HG02884 (cell line): ENCODE measurements around the gene SNX13.

Experiments used
- ATAC-seq: cut with Tn5 transposase; IDR thresholded peaks from one replicate; pipeline ENCODE4 v1.9.1; 2021; ENCODE audit warnings: mild to moderate bottlenecking, moderate library complexity; ENCODE audit not compliant: unreplicated experiment

Gene SNX13

DNA sequence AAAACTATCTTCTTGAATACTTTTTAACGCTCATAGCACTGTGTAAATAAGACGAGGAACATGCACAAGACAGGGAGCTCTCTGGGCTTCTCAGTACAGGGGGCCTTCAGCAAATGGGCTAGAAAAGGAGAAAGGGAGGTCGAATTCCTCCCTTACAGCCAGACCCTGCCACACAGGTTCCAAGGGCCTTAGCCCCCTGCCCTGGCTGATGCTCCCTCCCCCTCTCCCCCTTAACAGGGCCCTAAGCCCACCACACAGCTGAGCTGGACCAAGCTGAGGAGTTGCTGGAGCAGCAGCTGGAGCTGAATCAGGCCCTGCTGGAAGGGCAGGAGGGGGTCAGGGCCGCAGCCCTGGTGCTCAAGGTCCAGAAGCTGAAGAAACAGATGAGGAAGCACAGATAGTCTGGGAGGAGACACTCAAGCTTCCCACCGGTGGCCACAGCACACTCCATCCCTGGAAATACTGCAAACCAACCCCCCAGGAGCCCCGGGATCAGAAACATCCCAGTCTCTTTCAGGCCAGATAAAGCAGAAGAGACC is 153.9 kb downstream of the SNX13 start:
- ATAC-seq = no peak

DNA sequence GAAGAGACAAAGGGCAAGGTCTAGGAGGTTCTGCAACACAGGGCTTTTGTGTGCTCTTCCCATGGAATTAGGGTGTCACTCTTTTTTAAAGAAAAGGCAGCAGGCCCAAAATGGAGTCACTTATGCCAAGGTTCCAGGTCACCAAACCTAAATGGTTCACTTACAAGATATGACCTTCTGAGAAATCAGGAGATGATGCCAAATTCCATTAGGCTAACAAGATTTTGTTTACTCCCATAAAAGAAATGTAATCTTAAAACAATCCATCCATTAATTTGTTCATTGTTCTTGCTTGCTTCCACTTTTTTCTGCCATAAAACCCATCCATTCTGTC is 158.1 kb downstream of the SNX13 start:
- ATAC-seq = no peak

- no peak for ATAC-seq
These were observed 158.6 kb downstream of the SNX13 start for GRCh38 chr7:17781491-17782215.

DNA sequence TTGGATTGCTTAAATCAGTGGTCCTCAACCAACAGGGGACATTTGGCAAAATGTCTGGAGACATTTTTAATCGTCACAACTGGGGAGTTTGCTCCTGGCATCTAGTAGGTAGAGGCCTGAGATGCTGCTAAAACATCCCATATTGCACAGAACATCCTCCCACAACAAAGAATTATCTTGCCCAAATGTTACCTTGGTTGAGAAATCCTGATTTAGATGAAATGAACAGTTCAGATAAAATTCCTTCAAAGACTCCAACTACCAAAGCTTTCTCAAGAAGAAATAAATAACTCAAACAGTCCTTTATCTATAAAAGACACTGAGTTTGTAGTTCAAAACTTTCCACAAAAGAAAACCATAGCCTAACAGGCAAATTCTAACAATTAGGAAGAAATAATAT is 160.9 kb downstream of the SNX13 start:
- ATAC-seq = no peak

GRCh38 chr7:17774716-17775288 is 165.5 kb downstream of the SNX13 start:
- ATAC-seq = no peak

DNA sequence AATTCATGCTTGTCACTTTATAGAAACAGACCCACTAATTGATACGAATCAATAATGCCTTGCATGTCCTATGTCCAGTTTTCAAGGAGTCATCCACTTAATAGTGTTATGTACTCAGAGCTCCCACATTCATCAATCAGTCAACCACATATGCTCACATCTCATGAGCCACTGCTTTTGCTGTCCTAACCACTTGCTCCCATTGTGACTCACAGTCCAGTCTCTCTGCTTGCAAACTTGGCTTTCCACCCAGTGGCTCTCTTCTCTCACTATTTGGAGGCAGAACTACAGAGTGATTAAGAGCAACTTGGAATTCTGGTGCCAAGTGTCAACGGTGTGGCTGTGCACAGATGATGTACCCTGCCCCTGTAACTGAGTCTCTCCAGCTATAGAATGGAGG is 166.0 kb downstream of the SNX13 start:
- ATAC-seq = no peak

- ATAC-seq = no peak
These were observed 167.0 kb downstream of the SNX13 start for GRCh38 chr7:17773289-17773626.

DNA sequence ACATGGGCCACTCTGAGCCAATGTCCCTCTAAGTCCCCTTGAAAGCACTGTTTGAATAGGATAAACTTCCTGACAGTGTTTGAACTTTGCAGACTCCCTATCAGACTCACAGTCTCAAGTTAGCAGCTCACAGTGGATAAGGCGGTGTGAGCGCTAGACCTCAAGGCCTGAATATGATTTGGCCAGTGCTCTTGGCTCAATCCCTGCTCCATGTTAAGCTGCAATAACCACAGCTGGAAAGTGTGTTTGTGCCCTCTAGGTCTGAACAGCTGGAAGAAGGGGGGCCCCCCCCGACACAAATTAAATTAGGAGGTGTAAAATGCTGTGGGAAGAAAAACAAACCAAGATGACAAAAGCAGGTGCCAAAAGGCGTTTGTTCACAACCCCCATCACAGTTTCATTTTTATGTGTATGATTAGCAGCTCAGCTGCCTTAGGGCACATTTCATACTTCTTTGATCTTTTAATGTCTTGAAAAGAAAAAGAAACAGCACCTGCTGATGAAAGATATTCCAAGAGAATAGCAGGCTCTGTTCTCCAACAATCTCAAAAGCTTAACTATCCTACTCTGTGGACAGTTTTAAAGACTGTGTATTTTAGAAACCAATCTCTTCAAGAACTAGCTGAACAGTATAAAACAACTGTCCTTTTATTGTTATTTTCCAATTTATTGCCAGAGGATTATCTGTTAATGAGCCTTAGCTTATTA is 167.6 kb downstream of the SNX13 start:
- no peak for ATAC-seq

- no peak for ATAC-seq
These were observed 168.3 kb downstream of the SNX13 start for GRCh38 chr7:17771901-17772408.

GRCh38 chr7:17770710-17771375 is 169.5 kb downstream of the SNX13 start:
- no peak for ATAC-seq

- ATAC-seq = peak; percentile 52
These were observed 170.4 kb downstream of the SNX13 start for GRCh38 chr7:17769918-17770317.

DNA sequence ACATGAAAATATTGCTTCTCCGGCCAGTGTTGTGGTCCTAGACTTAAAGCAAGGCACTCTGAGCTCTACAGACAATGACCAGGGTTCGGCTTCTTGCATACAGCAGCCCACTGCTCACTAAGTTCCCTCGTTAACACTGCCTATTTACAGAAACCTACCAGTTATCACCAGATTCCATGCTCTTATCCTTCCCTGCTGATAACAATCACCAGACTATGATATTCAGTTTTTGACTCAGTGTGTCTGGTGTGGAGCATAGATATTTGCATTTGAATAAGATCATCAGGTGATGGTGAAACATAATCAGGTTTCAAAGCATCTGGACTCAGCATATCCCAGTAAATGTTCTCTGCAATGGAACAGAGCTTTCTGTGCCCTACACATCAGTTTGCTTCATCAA is 182.3 kb downstream of the SNX13 start:
- no peak for ATAC-seq

- no peak for ATAC-seq
These were observed 194.2 kb downstream of the SNX13 start for GRCh38 chr7:17746020-17746530.

GRCh38 chr7:17745610-17746009 is 194.7 kb downstream of the SNX13 start:
- peak; percentile 91 for ATAC-seq

- ATAC-seq = no peak
These were observed 197.0 kb downstream of the SNX13 start for GRCh38 chr7:17743316-17743715.

GRCh38 chr7:17741426-17741825 is 198.9 kb downstream of the SNX13 start:
- no peak for ATAC-seq
